Activated CD4-positive, alpha-beta T cell treated with anti-CD3 and anti-CD28 coated beads for 36 hours (primary cell): Measurements from ENCODE around the gene EPC1. TPM values are rescaled to one million over a fixed set of nuclear protein-coding genes. Genes with fewer than 3 reads are reported as not detected.
"Not testable (repeated sequence)": the region's sequence is repeated elsewhere in the genome, so short reads cannot be mapped to it uniquely, and the experiment has no call there.

ENCODE experiments used
- ATAC-seq: fragments of 200-7000 bp; cut with Tn5 transposase; one replicate; pipeline ENCODE4 v1.10.0; 2021; ENCODE audit warnings: mild to moderate bottlenecking, moderate library complexity
- CTCF ChIA-PET: fragments of 350-600 bp; sonication (Branson Sonifier 250); formaldehyde crosslinking; loops from one replicate; lab custom pipeline; 2021; ENCODE audit warnings: antibody characterized with exemption; lab: Charles Lee
- POLR2A ChIA-PET: fragments of 350-600 bp; sonication (Branson Sonifier 250); formaldehyde crosslinking; loops from one replicate; lab custom pipeline; 2021; ENCODE audit warnings: antibody characterized with exemption, inconsistent platforms; lab: Charles Lee
- DNase-seq: peaks from one replicate; pipeline ENCODE4 v3.0.0-alpha.2; 2020
- H3K27ac Mint-ChIP-seq: one replicate; pipeline ENCODE4 v1.8.0; 2021; ENCODE audit warnings: mixed read lengths
- H3K27me3 Mint-ChIP-seq: one replicate; pipeline ENCODE4 v1.8.0; 2021; ENCODE audit warnings: mixed read lengths
- H3K36me3 Mint-ChIP-seq: one replicate; pipeline ENCODE4 v1.8.0; 2021; ENCODE audit warnings: low read depth, mixed read lengths
- H3K4me1 Mint-ChIP-seq: one replicate; pipeline ENCODE4 v1.8.0; 2021; ENCODE audit warnings: mixed read lengths
- H3K4me3 Mint-ChIP-seq: one replicate; pipeline ENCODE4 v1.8.0; 2021; ENCODE audit warnings: mild to moderate bottlenecking, moderate library complexity, mixed read lengths
- H3K9me3 Mint-ChIP-seq: one replicate; pipeline ENCODE4 v1.8.0; 2021; ENCODE audit warnings: low read depth, mixed read lengths
- intact Hi-C, 2 experiments: fragments of 100-400 bp; cut with DNase I in 1 of 2; cut with micrococcal nuclease in 1 of 2; formaldehyde crosslinking; loops; one replicate each; pipeline versions ENCODE4 v1.14.2 to v1.15.1; 2022 to 2024; cut with DNase I, micrococcal nuclease
- total RNA-seq, 2 experiments: library from RNA; stranded (reverse); gene quantifications; one replicate each; pipeline ENCODE4 v1.2.3, GENCODE V29; 2021

EPC1 gene
- total RNA-seq, 2 experiments from 2014 or later, result 28.8 to 31.0 TPM

DNA sequence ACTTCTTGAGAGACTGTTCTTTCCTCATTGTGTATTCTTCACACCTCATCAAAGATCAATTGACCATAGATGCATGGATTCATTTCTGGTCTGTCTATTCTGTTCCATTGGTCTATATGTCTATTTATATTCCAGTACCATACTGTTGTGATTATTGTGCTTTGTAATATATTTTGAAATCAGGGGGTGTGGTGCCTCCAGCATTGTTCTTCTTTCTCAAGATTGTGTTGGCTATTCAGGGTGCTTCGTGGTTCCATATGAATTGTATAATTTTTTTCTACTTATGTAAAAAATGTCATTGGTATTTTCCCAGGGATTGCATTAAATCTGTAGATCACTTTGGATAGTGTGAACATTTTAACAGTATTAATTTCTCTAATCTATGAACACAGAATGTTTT is 106.5 kb downstream of the EPC1 start:
- Mint-ChIP-seq H3K4me1 (peaks cover 20% of the 10 kb centered on the region), H3K4me3 (no peak overlapping the region), H3K36me3 (no peaks in the 10 kb centered on the region), H3K27ac (no peak overlapping the region), H3K9me3 (no peaks in the 10 kb centered on the region), H3K27me3 (no peaks in the 10 kb centered on the region)
- DNase-seq, result no peak
- no peak for ATAC-seq
- ChIA-PET CTCF (no interaction called here), POLR2A (no interaction called here)
- intact Hi-C loops, result loop anchor here (5.0 kb wide), 4 partner anchors 318 to 1012 kb away; no protein-coding TSS in a partner anchor

GRCh38 chr10:32239769-32240168 is 107.2 kb downstream of the EPC1 start:
- Mint-ChIP-seq H3K9me3 (no peaks in the 10 kb centered on the region), H3K27ac (no peak overlapping the region), H3K27me3 (no peaks in the 10 kb centered on the region), H3K36me3 (no peaks in the 10 kb centered on the region), H3K4me3 (no peak overlapping the region), H3K4me1 (peaks cover 13% of the 10 kb centered on the region)
- CTCF ChIA-PET, result no interaction called here
- ATAC-seq (no peak), DNase-seq (no peak)
- POLR2A ChIA-PET, result no interaction called here
- intact Hi-C loops, result loop anchor here (5.0 kb wide), 4 partner anchors 317 to 1013 kb away; no protein-coding TSS in a partner anchor

GRCh38 chr10:32237644-32238345 is 109.2 kb downstream of the EPC1 start:
- intact Hi-C loops, result no loop called here
- no peaks in the 10 kb centered on the region for H3K9me3 Mint-ChIP-seq
- H3K4me3 Mint-ChIP-seq, result no peak overlapping the region
- ATAC-seq (no peak), DNase-seq (no peak)
- no peaks in the 10 kb centered on the region for H3K36me3 Mint-ChIP-seq
- H3K27me3 Mint-ChIP-seq, result no peaks in the 10 kb centered on the region
- ChIA-PET POLR2A (no interaction called here), CTCF (interaction anchor here (0.7 to 1.7 kb wide), 3 partner anchors 8 to 287 kb away, joined by 3 to 6 read pairs (median 4); no protein-coding TSS in a partner anchor)
- no peaks in the 10 kb centered on the region for H3K4me1 Mint-ChIP-seq
- no peak overlapping the region for H3K27ac Mint-ChIP-seq

- Mint-ChIP-seq H3K27ac (no peak overlapping the region), H3K36me3 (no peaks in the 10 kb centered on the region), H3K4me1 (no peaks in the 10 kb centered on the region), H3K27me3 (no peaks in the 10 kb centered on the region), H3K9me3 (no peaks in the 10 kb centered on the region), H3K4me3 (no peak overlapping the region)
- DNase-seq, result no peak
- CTCF ChIA-PET, result no interaction called here
- POLR2A ChIA-PET, result no interaction called here
- intact Hi-C loops, result no loop called here
- ATAC-seq, result no peak
Measured at GRCh38 chr10:32234471-32234870, 112.5 kb downstream of the EPC1 start.

DNA sequence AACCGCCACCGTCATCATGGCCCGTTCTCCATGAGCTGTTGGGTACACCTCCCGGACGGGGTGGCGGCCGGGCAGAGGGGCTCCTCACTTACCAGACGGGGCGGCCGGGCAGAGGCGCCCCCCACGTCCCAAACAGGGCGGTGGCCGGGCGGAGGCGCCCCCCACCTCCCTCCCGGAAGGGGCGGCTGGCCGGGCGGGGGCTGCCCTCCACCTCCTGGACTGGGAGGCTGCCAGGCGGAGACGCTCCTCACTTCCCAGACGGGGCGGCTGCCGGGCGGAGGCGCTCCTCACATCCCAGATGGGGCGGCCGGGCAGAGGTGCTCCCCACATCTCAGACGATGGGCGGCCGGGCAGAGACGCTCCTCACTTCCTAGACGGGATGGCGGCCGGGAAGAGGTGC is 113.6 kb downstream of the EPC1 start:
- H3K4me1 Mint-ChIP-seq, H3K9me3 Mint-ChIP-seq: not testable (repeated sequence)

DNA sequence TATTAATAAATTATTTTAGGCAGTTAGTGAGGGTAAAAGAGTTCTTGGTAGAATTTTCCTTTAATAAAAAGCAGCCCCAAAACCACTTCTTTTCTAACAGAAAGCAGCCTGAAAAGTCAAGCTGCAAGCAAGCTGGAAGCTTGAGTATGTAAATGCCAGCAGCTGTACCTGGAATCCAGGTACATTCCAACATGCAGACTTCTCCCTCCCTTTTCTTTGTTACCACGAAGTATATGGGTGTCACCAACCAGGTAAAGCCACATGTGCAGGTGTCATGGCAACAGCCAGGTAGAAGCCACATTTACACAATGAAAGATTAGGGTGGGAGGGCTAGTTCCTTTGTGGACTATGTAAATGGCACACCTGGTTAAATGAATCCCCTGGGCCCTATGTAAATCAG is 114.6 kb downstream of the EPC1 start:
- intact Hi-C loops, result no loop called here
- Mint-ChIP-seq H3K36me3 (no peaks in the 10 kb centered on the region), H3K27ac (no peak overlapping the region), H3K4me1 (peaks cover 3% of the 10 kb centered on the region), H3K4me3 (no peak overlapping the region), H3K9me3 (no peaks in the 10 kb centered on the region), H3K27me3 (no peaks in the 10 kb centered on the region)
- DNase-seq (no peak), ATAC-seq (no peak)
- ChIA-PET POLR2A (no interaction called here), CTCF (no interaction called here)

More for the DNA sequence above, 113.6 kb downstream of the EPC1 start:
- intact Hi-C loops, ATAC-seq, H3K4me3 Mint-ChIP-seq, POLR2A ChIA-PET, H3K36me3 Mint-ChIP-seq, H3K27ac Mint-ChIP-seq, H3K27me3 Mint-ChIP-seq, CTCF ChIA-PET, DNase-seq: not testable (repeated sequence)

- POLR2A ChIA-PET, intact Hi-C loops, ATAC-seq, H3K4me1 Mint-ChIP-seq, H3K27me3 Mint-ChIP-seq, H3K27ac Mint-ChIP-seq, DNase-seq, H3K4me3 Mint-ChIP-seq, H3K9me3 Mint-ChIP-seq, H3K36me3 Mint-ChIP-seq: not testable (repeated sequence)
- CTCF ChIA-PET, result interaction anchor here (1.0 to 1.2 kb wide), 2 partner anchors 8 to 14 kb away, joined by 3 to 4 read pairs; no protein-coding TSS in a partner anchor
Measured at GRCh38 chr10:32229788-32230187, 117.2 kb downstream of the EPC1 start.

DNA sequence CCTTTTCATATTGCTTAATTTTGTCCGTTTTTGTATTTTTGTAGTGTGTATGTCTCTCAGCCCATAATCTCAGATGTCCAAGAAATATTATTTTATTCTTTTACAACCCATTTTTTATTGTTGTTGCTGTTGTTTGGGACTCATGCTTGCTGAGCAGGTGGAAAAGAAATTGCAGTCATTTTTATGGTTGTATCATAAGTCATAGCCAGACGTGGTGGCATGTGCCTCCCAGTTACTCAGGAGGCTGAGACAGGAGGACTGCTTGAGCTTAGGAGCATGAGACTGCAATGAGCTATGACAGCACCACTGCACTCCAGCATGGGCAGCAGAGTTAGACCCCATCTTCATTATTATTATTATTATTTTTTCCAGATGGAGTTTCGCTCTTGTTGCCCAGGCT is 117.8 kb downstream of the EPC1 start:
- Mint-ChIP-seq H3K27ac (no peak overlapping the region), H3K4me1 (peaks cover 3% of the 10 kb centered on the region), H3K9me3 (no peaks in the 10 kb centered on the region), H3K4me3 (no peak overlapping the region), H3K36me3 (no peaks in the 10 kb centered on the region), H3K27me3 (no peaks in the 10 kb centered on the region)
- CTCF ChIA-PET, result interaction anchor here (0.7 to 1.2 kb wide), 3 partner anchors 9 to 340 kb away, joined by 3 to 4 read pairs (median 3); no protein-coding TSS in a partner anchor
- ATAC-seq (no peak), DNase-seq (no peak)
- intact Hi-C loops, result no loop called here
- POLR2A ChIA-PET, result no interaction called here

- ChIA-PET POLR2A (no interaction called here), CTCF (no interaction called here)
- DNase-seq (no peak), ATAC-seq (no peak)
- intact Hi-C loops, result no loop called here
- Mint-ChIP-seq H3K27me3 (no peaks in the 10 kb centered on the region), H3K36me3 (no peaks in the 10 kb centered on the region), H3K4me1 (peaks cover 3% of the 10 kb centered on the region), H3K27ac (no peak overlapping the region), H3K4me3 (no peak overlapping the region), H3K9me3 (no peaks in the 10 kb centered on the region)
Measured at GRCh38 chr10:32227802-32228201, 119.2 kb downstream of the EPC1 start.

DNA sequence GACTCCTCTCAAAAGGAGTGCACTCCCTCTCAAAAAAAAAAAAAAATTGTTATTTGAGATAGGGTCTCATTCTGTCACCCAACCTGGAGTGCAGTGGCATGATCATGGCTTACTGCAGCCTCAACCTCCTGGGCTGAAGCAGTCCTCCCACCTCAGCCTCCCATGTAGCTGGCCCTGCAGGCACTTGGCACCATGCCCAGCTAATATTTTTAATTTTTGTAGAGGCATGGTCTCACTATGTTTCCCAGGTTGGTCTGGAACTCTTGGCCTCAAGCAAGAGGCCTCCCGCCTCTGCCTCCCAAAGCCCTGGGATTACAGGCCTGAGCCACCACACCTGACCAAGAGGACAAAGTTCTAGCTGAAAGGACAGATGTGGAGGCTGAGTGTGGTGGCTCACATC is 120.3 kb downstream of the EPC1 start:
- ATAC-seq (no peak), DNase-seq (no peak)
- peaks cover 6% of the 10 kb centered on the region for H3K9me3 Mint-ChIP-seq
- intact Hi-C loops, result no loop called here
- ChIA-PET CTCF (interaction anchor here (0.6 kb wide), 1 partner anchor 135 kb away, joined by 3 read pairs; no protein-coding TSS in a partner anchor), POLR2A (no interaction called here)
- H3K27ac Mint-ChIP-seq, result no peak overlapping the region
- H3K36me3 Mint-ChIP-seq, result no peaks in the 10 kb centered on the region
- H3K27me3 Mint-ChIP-seq, result no peaks in the 10 kb centered on the region
- no peak overlapping the region for H3K4me3 Mint-ChIP-seq
- peaks cover 3% of the 10 kb centered on the region for H3K4me1 Mint-ChIP-seq

DNA sequence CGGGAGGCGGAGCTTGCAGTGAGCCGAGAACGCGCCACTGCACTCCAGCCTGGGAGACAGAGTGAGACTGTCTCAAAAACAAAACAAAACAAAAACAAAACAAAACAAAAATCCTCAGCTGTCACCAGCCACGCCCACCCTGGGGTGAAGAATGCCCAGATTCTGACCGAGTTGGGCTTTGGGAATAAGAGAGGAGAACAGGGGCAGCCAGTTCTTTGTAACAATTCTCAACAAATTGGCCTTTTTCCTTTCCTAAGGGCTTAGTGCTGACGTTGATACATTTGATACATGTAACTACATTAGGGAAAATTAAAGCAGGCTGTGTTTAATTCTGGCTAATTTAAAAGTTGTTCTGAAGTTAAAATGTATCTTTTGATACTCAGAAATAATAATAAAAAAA is 121.0 kb downstream of the EPC1 start:
- ChIA-PET POLR2A (interaction anchor here (0.6 kb wide), 1 partner anchor 753 kb away, joined by 3 read pairs; no protein-coding TSS in a partner anchor), CTCF (no interaction called here)
- Mint-ChIP-seq H3K36me3 (no peaks in the 10 kb centered on the region), H3K4me3 (no peak overlapping the region), H3K9me3 (peaks cover 6% of the 10 kb centered on the region), H3K27me3 (no peaks in the 10 kb centered on the region), H3K27ac (no peak overlapping the region), H3K4me1 (peaks cover 3% of the 10 kb centered on the region)
- intact Hi-C loops, result no loop called here
- ATAC-seq (no peak), DNase-seq (no peak)

DNA sequence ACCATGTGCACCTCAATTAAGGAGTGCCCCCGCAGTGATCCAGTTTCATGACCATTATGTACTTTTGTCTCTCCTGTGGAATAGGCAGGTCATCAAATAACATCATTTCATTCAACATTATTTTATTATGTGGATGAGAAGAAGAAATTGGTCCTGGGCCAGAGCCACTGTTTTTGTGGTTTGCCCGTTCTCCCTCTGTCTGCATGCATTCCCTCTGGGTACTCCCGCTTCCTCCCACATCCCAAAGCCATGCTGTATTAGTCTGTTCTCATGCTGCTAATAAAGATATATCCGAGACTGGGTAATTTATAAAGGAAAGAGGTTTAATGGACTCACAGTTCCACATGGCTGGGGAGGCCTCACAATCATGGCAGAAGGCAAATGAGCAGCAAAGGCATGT is 124.6 kb downstream of the EPC1 start:
- POLR2A ChIA-PET, H3K4me1 Mint-ChIP-seq, H3K27me3 Mint-ChIP-seq, ATAC-seq, H3K27ac Mint-ChIP-seq, intact Hi-C loops, H3K36me3 Mint-ChIP-seq, DNase-seq, H3K4me3 Mint-ChIP-seq: not testable (repeated sequence)
- CTCF ChIA-PET, result interaction anchor here (0.6 kb wide), 1 partner anchor 71 kb away, joined by 3 read pairs; no protein-coding TSS in a partner anchor
- H3K9me3 Mint-ChIP-seq, result peaks cover 22% of the 10 kb centered on the region
